H9 (cell line): ENCODE measurements around the gene PM20D2. TPM values are rescaled to one million over a fixed set of nuclear protein-coding genes. Genes with fewer than 3 reads are reported as not detected.

Experiments
- DNase-seq: peaks from one replicate; pipeline ENCODE4 v3.0.0-alpha.2; 2017
- H2AFZ ChIP-seq: one replicate; pipeline ENCODE4 v1.6.1; 2013; ENCODE audit warnings: mild to moderate bottlenecking, low read length, control low read depth, moderate library complexity
- H2AK5ac ChIP-seq: 2 replicates; pipeline ENCODE4 v1.6.1; 2013; ENCODE audit warnings: low read length, control low read depth, mixed read lengths; ENCODE audit not compliant: insufficient read length
- H2BK120ac ChIP-seq: one replicate; pipeline ENCODE4 v1.6.1; 2013; ENCODE audit warnings: low read depth, mild to moderate bottlenecking, low read length, control low read depth, inconsistent platforms; ENCODE audit not compliant: poor library complexity, severe bottlenecking
- H2BK12ac ChIP-seq: 2 replicates; pipeline ENCODE4 v1.6.1; 2013; ENCODE audit warnings: low read length, control low read depth, mixed read lengths, low read depth; ENCODE audit not compliant: insufficient read length
- H2BK15ac ChIP-seq: 2 replicates; pipeline ENCODE4 v1.6.1; 2013; ENCODE audit warnings: low read depth, low read length, control low read depth
- H2BK20ac ChIP-seq: one replicate; pipeline ENCODE4 v1.6.1; 2013; ENCODE audit warnings: low read depth, mild to moderate bottlenecking, low read length, control low read depth, inconsistent platforms; ENCODE audit not compliant: poor library complexity, severe bottlenecking
- H2BK5ac ChIP-seq: 2 replicates; pipeline ENCODE4 v1.6.1; 2013; ENCODE audit warnings: low read length, control low read depth, mixed read lengths; ENCODE audit not compliant: insufficient read length
- H3K14ac ChIP-seq: 2 replicates; pipeline ENCODE4 v1.6.1; 2013; ENCODE audit warnings: low read length, control low read depth; ENCODE audit not compliant: insufficient read depth
- H3K18ac ChIP-seq: 2 replicates; pipeline ENCODE4 v1.6.1; 2013; ENCODE audit warnings: low read depth, mild to moderate bottlenecking, mixed read lengths, low read length, control low read depth; ENCODE audit not compliant: insufficient read length
- H3K23ac ChIP-seq: 2 replicates; pipeline ENCODE4 v1.6.1; 2013; ENCODE audit warnings: low read length, control low read depth, mixed read lengths, low read depth; ENCODE audit not compliant: insufficient read length
- H3K23me2 ChIP-seq: 2 replicates; pipeline ENCODE4 v1.6.1; 2013; ENCODE audit warnings: low read depth, mild to moderate bottlenecking, mixed read lengths, low read length, control low read depth; ENCODE audit not compliant: insufficient read length, poor library complexity, severe bottlenecking
- H3K27ac ChIP-seq: 2 replicates; pipeline ENCODE4 v1.5.1; 2013; ENCODE audit warnings: low read length, control low read depth, mixed read lengths, low read depth; ENCODE audit not compliant: insufficient read length
- H3K27me3 ChIP-seq: 2 replicates; pipeline ENCODE4 v1.6.1; 2013; ENCODE audit warnings: low read length, control low read depth, inconsistent platforms; ENCODE audit not compliant: insufficient read depth
- H3K4ac ChIP-seq: 2 replicates; pipeline ENCODE4 v1.6.1; 2013; ENCODE audit warnings: low read depth, mild to moderate bottlenecking, control low read depth, inconsistent platforms, low read length, moderate library complexity
- H3K4me1 ChIP-seq: 2 replicates; pipeline ENCODE4 v1.6.1; 2013; ENCODE audit warnings: low read length, control low read depth, inconsistent platforms; ENCODE audit not compliant: insufficient read depth
- H3K4me2 ChIP-seq: 2 replicates; pipeline ENCODE4 v1.6.1; 2013; ENCODE audit warnings: low read length, control low read depth, mixed read lengths; ENCODE audit not compliant: insufficient read length, insufficient read depth
- H3K56ac ChIP-seq: 2 replicates; pipeline ENCODE4 v1.6.1; 2013; ENCODE audit warnings: low read depth, mild to moderate bottlenecking, mixed read lengths, low read length, control low read depth; ENCODE audit not compliant: insufficient read length
- H3K79me1 ChIP-seq: 2 replicates; pipeline ENCODE4 v1.6.1; 2013; ENCODE audit warnings: low read depth, mild to moderate bottlenecking, moderate library complexity, low read length, control low read depth, inconsistent platforms; ENCODE audit not compliant: insufficient read depth, poor library complexity, severe bottlenecking
- H3K79me2 ChIP-seq: 2 replicates; pipeline ENCODE4 v1.6.1; 2013; ENCODE audit warnings: low read length, control low read depth, inconsistent platforms; ENCODE audit not compliant: insufficient read depth
- H3K9ac ChIP-seq: 2 replicates; pipeline ENCODE4 v1.6.1; 2013; ENCODE audit warnings: low read length, control low read depth, mixed read lengths; ENCODE audit not compliant: insufficient read length; ENCODE audit errors: extremely low read depth
- H3K9me3 ChIP-seq: one replicate; pipeline ENCODE4 v1.6.1; 2013; ENCODE audit warnings: low read depth, low read length, inconsistent platforms; ENCODE audit not compliant: control insufficient read depth
- H3T11ph ChIP-seq: one replicate; pipeline ENCODE4 v1.6.1; 2013; ENCODE audit warnings: mild to moderate bottlenecking, low read length, control low read depth, inconsistent platforms
- H4K20me1 ChIP-seq: one replicate; pipeline ENCODE4 v1.6.1; 2013; ENCODE audit not compliant: control insufficient read depth, insufficient read length, insufficient read depth
- H4K5ac ChIP-seq: 2 replicates; pipeline ENCODE4 v1.6.1; 2013; ENCODE audit warnings: low read depth, mild to moderate bottlenecking, mixed read lengths, low read length, control low read depth; ENCODE audit not compliant: insufficient read length
- H4K8ac ChIP-seq: replicated peaks from 2 replicates; pipeline ENCODE4 v1.6.1; 2013; ENCODE audit warnings: low read length, control low read depth, mixed read lengths, low read depth; ENCODE audit not compliant: insufficient read length
- H4K91ac ChIP-seq: 2 replicates; pipeline ENCODE4 v1.6.1; 2013; ENCODE audit warnings: low read depth, mild to moderate bottlenecking, moderate library complexity, mixed read lengths, low read length, control low read depth; ENCODE audit not compliant: insufficient read length
- H3K27ac Mint-ChIP-seq, 3 experiments: 2 replicates in 2 of 3; 3 replicates in 1 of 3; pipeline ENCODE4 v1.8.0; 2020 to 2021; ENCODE audit warnings: mixed read lengths in 3 of 3, mild to moderate bottlenecking in 1 of 3, moderate library complexity in 1 of 3
- H3K27me3 Mint-ChIP-seq: 2 replicates; pipeline ENCODE4 v1.8.0; 2021; ENCODE audit warnings: low read depth, mild to moderate bottlenecking, moderate library complexity, mixed read lengths
- H3K36me3 Mint-ChIP-seq, 3 experiments: 2 replicates in 2 of 3; 3 replicates in 1 of 3; pipeline ENCODE4 v1.8.0; 2020 to 2021; ENCODE audit warnings: low read depth in 3 of 3, mixed read lengths in 3 of 3; ENCODE audit not compliant: insufficient read depth in 1 of 3
- H3K4me1 Mint-ChIP-seq, 2 experiments: 2 replicates each; pipeline ENCODE4 v1.8.0; 2020; ENCODE audit warnings: mixed read lengths in 2 of 2
- H3K4me3 Mint-ChIP-seq, 2 experiments: 2 replicates in 1 of 2; 3 replicates in 1 of 2; pipeline ENCODE4 v1.8.0; 2020 to 2021; ENCODE audit warnings: mild to moderate bottlenecking in 2 of 2, mixed read lengths in 2 of 2, moderate library complexity in 1 of 2
- H3K9me3 Mint-ChIP-seq, 2 experiments: 2 replicates in 1 of 2; 3 replicates in 1 of 2; pipeline ENCODE4 v1.8.0; 2020; ENCODE audit warnings: mild to moderate bottlenecking in 2 of 2, mixed read lengths in 2 of 2, moderate library complexity in 1 of 2
- WGBS: extraction: QIAGEN DNeasy Blood & Tissue Kit; methylation state at CpG from one replicate; pipeline ENCODE4 v1.1.7; 2013; ENCODE audit warnings: missing lambda C conversion rate, low lambda C conversion rate, mixed read lengths; ENCODE audit not compliant: insufficient read length; ENCODE audit errors: extremely low coverage; 5-methylcytosine and 5-hydroxymethylcytosine counted together
- total RNA-seq: library from RNA; stranded (reverse); gene quantifications from 2 replicates; pipeline ENCODE4 v1.2.1, GENCODE V29; 2021
- TF ChIP-seq, protein P1 (sequence below): fragments of 200-600 bp; sonication (generic); conservative IDR thresholded peaks from 3 replicates; pipeline ENCODE4 v1.8.0; 2021; ENCODE audit warnings: antibody characterized with exemption, mild to moderate bottlenecking

PM20D2 gene
- total RNA-seq, 1 experiment from 2014 or later, result 8.3 TPM

DNA sequence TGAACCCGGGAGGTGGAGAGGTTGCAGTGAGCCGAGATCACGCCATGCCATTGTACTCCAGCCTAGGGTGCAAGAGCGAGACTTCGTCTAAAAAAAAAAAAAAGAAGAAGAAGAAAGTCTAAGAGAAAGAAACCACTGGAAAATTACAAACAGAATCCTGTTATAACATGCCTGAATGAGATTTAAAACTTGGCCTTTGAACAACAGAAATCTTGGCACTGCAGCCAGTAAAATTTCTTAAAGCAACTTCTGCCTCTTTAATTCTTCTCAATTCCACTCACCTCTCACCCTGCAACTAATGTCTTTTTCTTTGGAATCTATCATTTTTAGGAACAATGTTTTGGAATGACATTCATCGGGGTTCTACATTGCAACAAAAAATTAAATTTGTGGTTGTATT, 26.3 kb downstream of the PM20D2 start:
- Histone ChIP-seq H2AFZ (no peak overlapping the region), H3K14ac (no peak overlapping the region), H4K20me1 (no peaks in the 10 kb centered on the region), H4K5ac (no peak overlapping the region), H2BK5ac (no peak overlapping the region), H3K27ac (no peak overlapping the region), H3K56ac (no peak overlapping the region), H2BK20ac (no peak overlapping the region), H3K23ac (no peak overlapping the region), H3K79me1 (no peaks in the 10 kb centered on the region), H4K91ac (no peak overlapping the region), H2BK15ac (no peak overlapping the region), H2AK5ac (no peak overlapping the region), H3K79me2 (no peaks in the 10 kb centered on the region), H3K4me1 (no peaks in the 10 kb centered on the region), H3K4me2 (no peak overlapping the region), H2BK120ac (no peak overlapping the region), H3K4ac (no peak overlapping the region), H3K27me3 (no peaks in the 10 kb centered on the region), H3K9ac (no peak overlapping the region), H3K18ac (no peak overlapping the region), H3K9me3 (no peaks in the 10 kb centered on the region), H4K8ac (no peak overlapping the region), H2BK12ac (no peak overlapping the region), H3K23me2 (no peaks in the 10 kb centered on the region), H3T11ph (no peak overlapping the region)
- Mint-ChIP-seq H3K4me3 (no peak overlapping the region), H3K9me3 (no peaks in the 10 kb centered on the region), H3K27ac (no peak overlapping the region), H3K36me3 (no peaks in the 10 kb centered on the region), H3K27me3 (no peaks in the 10 kb centered on the region), H3K4me1 (no peaks in the 10 kb centered on the region)
- DNase-seq, result no peak
- no CpG with 5 or more reads among the region's 6 CpGs for WGBS
- TF ChIP-seq, protein P1, sequence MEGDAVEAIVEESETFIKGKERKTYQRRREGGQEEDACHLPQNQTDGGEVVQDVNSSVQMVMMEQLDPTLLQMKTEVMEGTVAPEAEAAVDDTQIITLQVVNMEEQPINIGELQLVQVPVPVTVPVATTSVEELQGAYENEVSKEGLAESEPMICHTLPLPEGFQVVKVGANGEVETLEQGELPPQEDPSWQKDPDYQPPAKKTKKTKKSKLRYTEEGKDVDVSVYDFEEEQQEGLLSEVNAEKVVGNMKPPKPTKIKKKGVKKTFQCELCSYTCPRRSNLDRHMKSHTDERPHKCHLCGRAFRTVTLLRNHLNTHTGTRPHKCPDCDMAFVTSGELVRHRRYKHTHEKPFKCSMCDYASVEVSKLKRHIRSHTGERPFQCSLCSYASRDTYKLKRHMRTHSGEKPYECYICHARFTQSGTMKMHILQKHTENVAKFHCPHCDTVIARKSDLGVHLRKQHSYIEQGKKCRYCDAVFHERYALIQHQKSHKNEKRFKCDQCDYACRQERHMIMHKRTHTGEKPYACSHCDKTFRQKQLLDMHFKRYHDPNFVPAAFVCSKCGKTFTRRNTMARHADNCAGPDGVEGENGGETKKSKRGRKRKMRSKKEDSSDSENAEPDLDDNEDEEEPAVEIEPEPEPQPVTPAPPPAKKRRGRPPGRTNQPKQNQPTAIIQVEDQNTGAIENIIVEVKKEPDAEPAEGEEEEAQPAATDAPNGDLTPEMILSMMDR, result no peak
